ENCODE data around the gene MIER3.

- TF ChIP-seq EP300 (IDR thresholded peaks at IDR 0.05) (no peak), CTCF (IDR thresholded peaks at IDR 0.05) (no peak)
Observed at GRCh38 chr5:56964173-56964572, 12.2 kb upstream of the MIER3 start.
